Activated naive CD8-positive, alpha-beta T cell treated with anti-CD3 and anti-CD28 coated beads for 36 hours (primary cell): Measurements from ENCODE around the gene FAM181B. TPM values are rescaled to one million over a fixed set of nuclear protein-coding genes. Genes with fewer than 3 reads are reported as not detected.
"Not testable (repeated sequence)": the region's sequence is repeated elsewhere in the genome, so short reads cannot be mapped to it uniquely, and the experiment has no call there.

Experiments used
- DNase-seq: peaks from one replicate; pipeline ENCODE4 v3.0.0; 2021
- H3K27ac Mint-ChIP-seq: one replicate; pipeline ENCODE4 v1.8.0; 2022; ENCODE audit warnings: mild to moderate bottlenecking, moderate library complexity, mixed read lengths
- H3K27me3 Mint-ChIP-seq: one replicate; pipeline ENCODE4 v1.8.0; 2022; ENCODE audit warnings: mild to moderate bottlenecking, mixed read lengths
- H3K36me3 Mint-ChIP-seq: one replicate; pipeline ENCODE4 v1.8.0; 2021; ENCODE audit warnings: mild to moderate bottlenecking, mixed read lengths
- H3K4me1 Mint-ChIP-seq: one replicate; pipeline ENCODE4 v1.8.0; 2021; ENCODE audit warnings: mixed read lengths
- H3K4me3 Mint-ChIP-seq: one replicate; pipeline ENCODE4 v1.8.0; 2022; ENCODE audit warnings: mild to moderate bottlenecking, moderate library complexity, mixed read lengths
- H3K9me3 Mint-ChIP-seq: one replicate; pipeline ENCODE4 v1.8.0; 2022; ENCODE audit warnings: mixed read lengths
- total RNA-seq, 2 experiments: library from RNA; stranded (reverse); gene quantifications; one replicate each; pipeline ENCODE4 v1.2.3, GENCODE V29; 2021

Gene FAM181B
- total RNA-seq, 2 experiments from 2014 or later = not detected

GRCh38 chr11:82718821-82719220, 14.8 kb downstream of the FAM181B start:
- no peak for DNase-seq
- Mint-ChIP-seq H3K9me3 (no peaks in the 10 kb centered on the region), H3K36me3 (no peaks in the 10 kb centered on the region), H3K4me1 (no peaks in the 10 kb centered on the region), H3K4me3 (no peak overlapping the region), H3K27me3 (peaks cover 3% of the 10 kb centered on the region), H3K27ac (no peak overlapping the region)

- no peaks in the 10 kb centered on the region for H3K4me1 Mint-ChIP-seq
- no peaks in the 10 kb centered on the region for H3K9me3 Mint-ChIP-seq
- H3K27ac Mint-ChIP-seq = no peak overlapping the region
- no peak overlapping the region for H3K4me3 Mint-ChIP-seq
- no peaks in the 10 kb centered on the region for H3K36me3 Mint-ChIP-seq
- H3K27me3 Mint-ChIP-seq = no peaks in the 10 kb centered on the region
- no peak for DNase-seq
These were observed 15.4 kb downstream of the FAM181B start for GRCh38 chr11:82718307-82718706.

GRCh38 chr11:82714346-82715174, 19.1 kb downstream of the FAM181B start:
- H3K27me3 Mint-ChIP-seq = no peaks in the 10 kb centered on the region
- no peaks in the 10 kb centered on the region for H3K9me3 Mint-ChIP-seq
- no peaks in the 10 kb centered on the region for H3K4me1 Mint-ChIP-seq
- H3K4me3 Mint-ChIP-seq = no peak overlapping the region
- no peak for DNase-seq
- no peaks in the 10 kb centered on the region for H3K36me3 Mint-ChIP-seq
- H3K27ac Mint-ChIP-seq = no peak overlapping the region

GRCh38 chr11:82711648-82712047, 22.0 kb downstream of the FAM181B start:
- no peaks in the 10 kb centered on the region for H3K9me3 Mint-ChIP-seq

GRCh38 chr11:82703796-82704195, 29.9 kb downstream of the FAM181B start:
- Mint-ChIP-seq H3K36me3 (no peaks in the 10 kb centered on the region), H3K4me3 (no peak overlapping the region), H3K4me1 (no peaks in the 10 kb centered on the region), H3K27me3 (peaks cover 5% of the 10 kb centered on the region), H3K9me3 (no peaks in the 10 kb centered on the region), H3K27ac (no peak overlapping the region)
- DNase-seq = no peak

More at GRCh38 chr11:82711648-82712047, 22.0 kb downstream of the FAM181B start:
- Mint-ChIP-seq H3K4me3 (no peak overlapping the region), H3K36me3 (no peaks in the 10 kb centered on the region), H3K4me1 (no peaks in the 10 kb centered on the region), H3K27ac (no peak overlapping the region), H3K27me3 (no peaks in the 10 kb centered on the region)
- no peak for DNase-seq

GRCh38 chr11:82703226-82703625, 30.4 kb downstream of the FAM181B start:
- Mint-ChIP-seq H3K27ac (no peak overlapping the region), H3K4me1 (no peaks in the 10 kb centered on the region), H3K9me3 (no peaks in the 10 kb centered on the region), H3K36me3 (no peaks in the 10 kb centered on the region), H3K27me3 (peaks cover 5% of the 10 kb centered on the region), H3K4me3 (no peak overlapping the region)
- no peak for DNase-seq

- H3K4me1 Mint-ChIP-seq = no peaks in the 10 kb centered on the region
- H3K36me3 Mint-ChIP-seq = no peaks in the 10 kb centered on the region
- DNase-seq = peak; percentile 13
- H3K27me3 Mint-ChIP-seq = peaks cover 5% of the 10 kb centered on the region
- no peak overlapping the region for H3K4me3 Mint-ChIP-seq
- no peak overlapping the region for H3K27ac Mint-ChIP-seq
- no peaks in the 10 kb centered on the region for H3K9me3 Mint-ChIP-seq
These were observed 31.7 kb downstream of the FAM181B start for GRCh38 chr11:82701847-82702520.

- H3K36me3 Mint-ChIP-seq = no peaks in the 10 kb centered on the region
- no peak for DNase-seq
- no peak overlapping the region for H3K27ac Mint-ChIP-seq
- no peak overlapping the region for H3K4me3 Mint-ChIP-seq
- no peaks in the 10 kb centered on the region for H3K4me1 Mint-ChIP-seq
- H3K27me3 Mint-ChIP-seq = peaks cover 10% of the 10 kb centered on the region
- no peaks in the 10 kb centered on the region for H3K9me3 Mint-ChIP-seq
These were observed 34.9 kb downstream of the FAM181B start for GRCh38 chr11:82698576-82699352.

- DNase-seq = no peak
- no peak overlapping the region for H3K4me3 Mint-ChIP-seq
- H3K9me3 Mint-ChIP-seq = no peaks in the 10 kb centered on the region
- H3K27me3 Mint-ChIP-seq = peaks cover 7% of the 10 kb centered on the region
- no peaks in the 10 kb centered on the region for H3K36me3 Mint-ChIP-seq
- no peak overlapping the region for H3K27ac Mint-ChIP-seq
- no peaks in the 10 kb centered on the region for H3K4me1 Mint-ChIP-seq
These were observed 40.7 kb downstream of the FAM181B start for GRCh38 chr11:82692981-82693380.

GRCh38 chr11:82689347-82689746, 44.3 kb downstream of the FAM181B start:
- H3K27ac Mint-ChIP-seq, H3K4me3 Mint-ChIP-seq, H3K9me3 Mint-ChIP-seq, DNase-seq, H3K4me1 Mint-ChIP-seq, H3K36me3 Mint-ChIP-seq: not testable (repeated sequence)
- H3K27me3 Mint-ChIP-seq = peaks cover 12% of the 10 kb centered on the region

- Mint-ChIP-seq H3K4me3 (no peak overlapping the region), H3K9me3 (no peaks in the 10 kb centered on the region), H3K36me3 (peaks cover 3% of the 10 kb centered on the region), H3K27me3 (peaks cover 26% of the 10 kb centered on the region), H3K4me1 (no peaks in the 10 kb centered on the region), H3K27ac (no peak overlapping the region)
- no peak for DNase-seq
These were observed 47.5 kb downstream of the FAM181B start for GRCh38 chr11:82686211-82686610.

- Mint-ChIP-seq H3K9me3 (peaks cover 2% of the 10 kb centered on the region), H3K4me1 (no peaks in the 10 kb centered on the region), H3K4me3 (no peak overlapping the region), H3K27me3 (peaks cover 26% of the 10 kb centered on the region), H3K36me3 (peaks cover 3% of the 10 kb centered on the region), H3K27ac (no peak overlapping the region)
- no peak for DNase-seq
These were observed 50.6 kb downstream of the FAM181B start for GRCh38 chr11:82683029-82683428.

- peaks cover 21% of the 10 kb centered on the region for H3K27me3 Mint-ChIP-seq
- DNase-seq = no peak
These were observed 51.5 kb downstream of the FAM181B start for GRCh38 chr11:82682003-82682751.

GRCh38 chr11:82680252-82680651, 53.4 kb downstream of the FAM181B start:
- Mint-ChIP-seq H3K27me3 (peaks cover 29% of the 10 kb centered on the region), H3K9me3 (peaks cover 2% of the 10 kb centered on the region), H3K36me3 (peaks cover 3% of the 10 kb centered on the region), H3K4me3 (no peak overlapping the region), H3K4me1 (no peaks in the 10 kb centered on the region), H3K27ac (no peak overlapping the region)
- no peak for DNase-seq

More at GRCh38 chr11:82682003-82682751, 51.5 kb downstream of the FAM181B start:
- peaks cover 2% of the 10 kb centered on the region for H3K9me3 Mint-ChIP-seq
- no peak overlapping the region for H3K4me3 Mint-ChIP-seq
- peaks cover 3% of the 10 kb centered on the region for H3K36me3 Mint-ChIP-seq
- H3K27ac Mint-ChIP-seq = no peak overlapping the region
- no peaks in the 10 kb centered on the region for H3K4me1 Mint-ChIP-seq
